Measurements from ENCODE around the gene SLC26A2. TPM values are rescaled to one million over a fixed set of nuclear protein-coding genes. Genes with fewer than 3 reads are reported as not detected.

Gene SLC26A2
- total and polyA plus RNA-seq, 7 donors = 6.4 to 88.8 (median 12.1) TPM

DNA sequence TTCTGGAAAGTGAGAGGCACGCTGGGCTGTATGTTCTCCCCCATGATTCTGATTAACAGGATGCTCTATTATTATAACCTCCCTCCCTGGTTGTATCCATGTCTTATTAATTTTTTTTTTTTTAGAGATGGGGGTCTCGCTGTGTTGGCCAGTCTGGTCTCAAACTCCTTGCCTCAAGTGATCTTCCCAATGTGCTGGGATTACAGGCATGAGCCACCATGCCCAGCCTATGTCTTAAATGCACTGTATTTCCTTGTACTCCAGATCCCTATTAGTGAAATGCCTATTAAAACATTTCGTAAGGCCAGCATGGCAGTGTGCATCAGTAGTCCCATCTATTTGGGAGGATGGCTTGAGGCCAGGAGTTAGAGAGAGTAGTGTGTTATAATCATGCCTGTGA lies 32.9 kb downstream of the SLC26A2 start:
- H3K27ac ChIP-seq = no peak overlapping the region
- peaks cover 0 to 15% (median 0%) of the 10 kb centered on the region in 4 donors for H3K36me3 ChIP-seq
- WGBS, 2 donors = 90 to 95% methylated on average over 3 of the region's 3 CpGs
- intact Hi-C loops (cut with DNase I) = loop anchor here (5.0 to 10.0 kb wide), 2 partner anchors 136 to 269 kb away; no protein-coding TSS in a partner anchor
- no peak for TF ChIP-seq POLR2A (IDR thresholded peaks at IDR 0.05)
- TF ChIP-seq, protein P1, sequence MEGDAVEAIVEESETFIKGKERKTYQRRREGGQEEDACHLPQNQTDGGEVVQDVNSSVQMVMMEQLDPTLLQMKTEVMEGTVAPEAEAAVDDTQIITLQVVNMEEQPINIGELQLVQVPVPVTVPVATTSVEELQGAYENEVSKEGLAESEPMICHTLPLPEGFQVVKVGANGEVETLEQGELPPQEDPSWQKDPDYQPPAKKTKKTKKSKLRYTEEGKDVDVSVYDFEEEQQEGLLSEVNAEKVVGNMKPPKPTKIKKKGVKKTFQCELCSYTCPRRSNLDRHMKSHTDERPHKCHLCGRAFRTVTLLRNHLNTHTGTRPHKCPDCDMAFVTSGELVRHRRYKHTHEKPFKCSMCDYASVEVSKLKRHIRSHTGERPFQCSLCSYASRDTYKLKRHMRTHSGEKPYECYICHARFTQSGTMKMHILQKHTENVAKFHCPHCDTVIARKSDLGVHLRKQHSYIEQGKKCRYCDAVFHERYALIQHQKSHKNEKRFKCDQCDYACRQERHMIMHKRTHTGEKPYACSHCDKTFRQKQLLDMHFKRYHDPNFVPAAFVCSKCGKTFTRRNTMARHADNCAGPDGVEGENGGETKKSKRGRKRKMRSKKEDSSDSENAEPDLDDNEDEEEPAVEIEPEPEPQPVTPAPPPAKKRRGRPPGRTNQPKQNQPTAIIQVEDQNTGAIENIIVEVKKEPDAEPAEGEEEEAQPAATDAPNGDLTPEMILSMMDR (IDR thresholded peaks at IDR 0.05) = no peak
- no peak for TF ChIP-seq POLR2AphosphoS5 (IDR thresholded peaks at IDR 0.05)
- TF ChIP-seq EP300 (IDR thresholded peaks at IDR 0.05) = no peak
- H3K4me3 ChIP-seq = no peak overlapping the region
- H3K4me1 ChIP-seq = peaks cover 0 to 5% (median 4%) of the 10 kb centered on the region in 4 donors
- H3K27me3 ChIP-seq = no peaks in the 10 kb centered on the region
- DNase-seq = no peak
- no peaks in the 10 kb centered on the region for H3K9me3 ChIP-seq

DNA sequence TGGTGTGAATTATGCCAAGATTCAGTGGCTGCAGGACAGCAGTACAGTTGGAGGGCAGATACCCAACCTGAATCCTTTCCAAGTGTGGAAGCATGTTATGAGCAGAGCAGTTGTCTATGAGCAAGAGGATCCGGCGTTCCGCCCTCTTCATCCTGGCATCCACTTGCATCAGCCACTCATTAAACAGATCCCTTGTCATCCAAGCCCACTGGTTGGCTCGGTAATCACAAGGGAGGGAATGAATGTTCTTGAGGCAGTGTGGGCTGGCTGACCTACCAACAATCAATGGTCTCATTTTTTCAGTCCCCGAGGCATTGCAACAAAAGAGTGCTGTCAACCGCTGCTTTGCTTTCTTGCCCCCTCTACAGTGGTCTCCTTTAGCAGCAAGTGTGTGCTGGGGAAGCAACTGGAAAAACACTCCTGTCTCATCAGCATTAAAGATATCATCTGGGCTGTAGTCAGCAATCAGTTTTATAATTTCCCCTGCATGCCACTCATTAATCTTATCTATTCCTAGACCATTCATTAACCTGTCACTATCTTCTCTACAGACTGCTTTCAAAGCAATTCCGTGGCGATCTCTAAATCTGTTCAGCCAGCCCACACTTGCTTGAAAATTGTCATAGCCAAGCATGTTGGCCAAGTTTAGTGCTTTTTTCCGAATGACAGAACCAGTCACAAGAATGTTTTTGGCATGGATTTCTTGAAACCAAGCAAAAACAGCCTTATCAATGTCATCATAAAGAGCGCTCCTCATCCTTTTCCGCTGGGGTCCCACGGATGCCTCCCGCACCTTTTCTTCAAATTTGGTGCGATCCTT lies 35.0 kb downstream of the SLC26A2 start:
- intact Hi-C loops (cut with DNase I) = loop anchor here (10.0 kb wide), 1 partner anchor 271 kb away; no protein-coding TSS in a partner anchor
- H3K36me3 ChIP-seq = peaks cover 0 to 15% (median 0%) of the 10 kb centered on the region in 4 donors

DNA sequence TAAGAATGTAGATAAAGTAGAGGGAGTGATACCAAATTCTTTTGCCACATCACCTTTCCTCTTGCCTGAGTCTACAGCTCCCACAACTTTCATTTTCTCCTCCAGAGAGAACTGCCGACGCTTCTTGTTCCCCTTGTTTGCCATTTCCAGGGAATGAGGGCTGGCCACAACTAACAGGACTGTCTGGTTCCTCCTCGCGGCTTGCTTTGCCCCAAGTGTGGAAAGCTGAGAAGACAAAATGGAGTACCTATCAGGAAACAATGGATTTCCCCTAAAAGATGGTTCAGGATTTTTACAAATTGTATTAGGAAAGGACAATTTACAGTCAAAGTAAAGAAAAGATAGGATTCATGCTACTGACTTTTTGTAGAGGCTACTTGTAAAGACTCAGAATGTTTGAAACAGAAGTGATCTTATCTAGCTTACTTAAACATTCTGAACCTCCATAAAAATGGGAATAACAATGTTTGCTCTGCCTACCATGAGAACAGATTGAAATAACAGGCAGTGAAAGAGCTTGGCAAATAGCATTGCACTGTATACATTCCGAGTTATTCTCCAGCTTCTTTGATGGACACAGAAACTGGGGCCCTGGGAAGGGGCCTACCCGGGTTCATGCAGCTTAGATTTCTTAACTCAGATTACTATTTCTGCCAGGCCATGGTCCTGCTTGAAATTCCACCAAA lies 35.8 kb downstream of the SLC26A2 start:
- Histone ChIP-seq H3K4me1 (peaks cover 0 to 23% (median 10%) of the 10 kb centered on the region in 4 donors), H3K36me3 (peaks cover 0 to 15% (median 0%) of the 10 kb centered on the region in 4 donors), H3K27ac (no peak overlapping the region), H3K4me3 (no peak overlapping the region), H3K27me3 (no peaks in the 10 kb centered on the region), H3K9me3 (no peaks in the 10 kb centered on the region)
- 19 to 64% methylated on average over 6 of the region's 6 CpGs for WGBS, 2 donors
- no peak for DNase-seq
- TF ChIP-seq EP300 (IDR thresholded peaks at IDR 0.05) = no peak
- TF ChIP-seq POLR2A (IDR thresholded peaks at IDR 0.05) = no peak
- TF ChIP-seq, protein P1 (IDR thresholded peaks at IDR 0.05) = no peak
- no peak for TF ChIP-seq POLR2AphosphoS5 (IDR thresholded peaks at IDR 0.05)
- intact Hi-C loops (cut with DNase I) = loop anchor here (10.0 kb wide), 1 partner anchor 272 kb away; no protein-coding TSS in a partner anchor

More for the DNA sequence above, 35.0 kb downstream of the SLC26A2 start:
- WGBS, 2 donors = 92 to 93% methylated on average over 14 of the region's 14 CpGs
- no peak for DNase-seq
- TF ChIP-seq POLR2A (IDR thresholded peaks at IDR 0.05) (no peak), EP300 (IDR thresholded peaks at IDR 0.05) (no peak), POLR2AphosphoS5 (IDR thresholded peaks at IDR 0.05) (no peak)
- TF ChIP-seq, protein P1 (IDR thresholded peaks at IDR 0.05) = no peak
- no peak overlapping the region for H3K4me3 ChIP-seq
- H3K9me3 ChIP-seq = no peaks in the 10 kb centered on the region
- no peak overlapping the region for H3K27ac ChIP-seq
- peaks cover 0 to 20% (median 10%) of the 10 kb centered on the region in 4 donors for H3K4me1 ChIP-seq
- no peaks in the 10 kb centered on the region for H3K27me3 ChIP-seq

DNA sequence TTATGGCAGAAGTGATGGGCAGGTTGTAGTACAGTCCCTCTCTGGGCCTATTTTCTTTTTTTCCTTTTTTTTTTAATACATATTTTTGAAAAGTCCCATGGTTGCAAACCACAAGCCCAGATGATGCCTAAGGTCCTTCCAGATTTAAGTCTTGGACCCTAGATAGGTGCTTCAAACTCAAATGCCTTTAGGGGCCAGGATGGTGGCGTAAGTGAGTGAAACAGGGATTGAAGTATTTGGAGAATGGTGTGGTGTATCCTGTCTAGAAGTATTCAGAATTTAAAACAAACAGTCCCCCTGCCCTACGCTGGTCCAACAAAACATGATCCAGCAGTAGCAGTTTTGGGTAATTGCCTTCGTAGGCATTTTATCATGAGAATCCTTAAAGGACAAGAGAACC lies 37.7 kb downstream of the SLC26A2 start:
- WGBS, 2 donors = 97 to 98% methylated on average over 3 of the region's 3 CpGs
- no peak for DNase-seq
- TF ChIP-seq POLR2AphosphoS5 (IDR thresholded peaks at IDR 0.05) = no peak
- no peak for TF ChIP-seq POLR2A (IDR thresholded peaks at IDR 0.05)
- TF ChIP-seq EP300 (IDR thresholded peaks at IDR 0.05) = no peak
- TF ChIP-seq, protein P1 (IDR thresholded peaks at IDR 0.05) = no peak
- Histone ChIP-seq H3K4me1 (peaks cover 0 to 42% (median 28%) of the 10 kb centered on the region in 4 donors), H3K9me3 (no peaks in the 10 kb centered on the region), H3K4me3 (no peak overlapping the region), H3K27ac (no peak overlapping the region), H3K36me3 (peaks cover 0 to 15% (median 0%) of the 10 kb centered on the region in 4 donors), H3K27me3 (no peaks in the 10 kb centered on the region)
- intact Hi-C loops (cut with DNase I) = loop anchor here (10.0 kb wide), 1 partner anchor 273 kb away; no protein-coding TSS in a partner anchor

Data from sigmoid colon (tissue), 7 donors.